Dedifferentiated amniotic fluid mesenchymal stem cell (primary cell): ENCODE results near the gene NSD2.
"Not testable (repeated sequence)": the region's sequence is repeated elsewhere in the genome, so short reads cannot be mapped to it uniquely, and the experiment has no call there.

ENCODE experiments used
- DNase-seq: peaks from one replicate; pipeline ENCODE4 v3.0.0-alpha.2; 2016; ENCODE audit errors: extremely low spot score

The NSD2 gene

DNA sequence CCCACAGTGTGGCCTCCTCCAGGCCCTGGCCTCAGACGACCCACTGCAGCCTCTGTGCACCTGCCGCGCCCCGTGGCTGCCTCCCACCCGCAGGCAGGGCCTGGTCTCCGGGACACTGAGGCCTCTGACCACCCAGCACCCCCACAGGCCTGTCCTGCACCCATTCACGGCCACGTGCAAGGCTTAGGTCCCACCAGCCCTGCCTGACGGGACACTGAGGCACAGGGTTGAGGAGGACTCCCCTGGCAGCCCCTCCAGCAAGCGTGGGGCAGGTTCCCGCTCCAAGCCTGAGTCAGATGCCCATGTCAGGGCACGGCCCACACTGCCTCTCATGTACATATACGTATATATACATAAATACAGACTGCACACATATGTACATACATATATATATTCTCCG, 114.1 kb downstream of the NSD2 start:
- DNase-seq: no peak

DNA sequence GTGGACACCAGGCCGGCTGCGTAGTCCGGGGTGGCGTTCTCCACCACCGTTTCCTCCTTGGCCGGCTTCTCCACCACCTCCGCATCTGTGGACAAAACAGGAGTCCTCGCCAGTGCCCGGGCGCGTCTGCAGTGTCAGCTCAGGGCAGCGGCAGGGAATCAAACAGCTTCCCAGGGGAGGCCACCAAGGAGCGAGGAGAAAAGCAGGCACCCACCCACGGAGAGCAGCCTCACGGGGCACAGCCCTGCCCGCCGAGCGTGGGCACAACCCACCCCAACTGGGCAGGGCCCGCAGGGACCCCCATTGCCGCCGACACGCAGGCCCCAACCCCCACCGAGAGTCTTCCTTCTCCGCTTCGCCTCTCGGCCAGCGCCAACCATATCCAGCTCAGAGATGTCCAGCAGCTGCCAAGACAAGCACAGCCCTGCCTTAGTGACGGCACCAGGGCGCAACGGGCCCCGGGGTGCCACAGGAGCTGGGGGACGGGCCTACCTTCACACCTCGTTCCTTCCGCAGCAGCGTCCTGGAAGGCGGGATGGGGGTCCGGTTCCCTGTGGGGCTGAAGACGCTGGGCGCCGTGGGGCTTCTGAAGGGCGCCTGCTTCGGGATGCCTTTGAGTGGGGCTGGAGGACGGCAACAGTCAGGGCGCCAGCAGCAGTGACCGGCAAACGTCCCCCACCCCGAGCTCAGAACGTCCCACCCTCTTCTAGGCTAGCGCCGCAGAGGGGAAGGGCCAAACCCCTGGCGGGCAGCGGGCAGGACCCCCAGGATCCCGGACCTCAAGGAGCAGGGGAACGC, 114.8 kb downstream of the NSD2 start:
- DNase-seq: no peak

DNA sequence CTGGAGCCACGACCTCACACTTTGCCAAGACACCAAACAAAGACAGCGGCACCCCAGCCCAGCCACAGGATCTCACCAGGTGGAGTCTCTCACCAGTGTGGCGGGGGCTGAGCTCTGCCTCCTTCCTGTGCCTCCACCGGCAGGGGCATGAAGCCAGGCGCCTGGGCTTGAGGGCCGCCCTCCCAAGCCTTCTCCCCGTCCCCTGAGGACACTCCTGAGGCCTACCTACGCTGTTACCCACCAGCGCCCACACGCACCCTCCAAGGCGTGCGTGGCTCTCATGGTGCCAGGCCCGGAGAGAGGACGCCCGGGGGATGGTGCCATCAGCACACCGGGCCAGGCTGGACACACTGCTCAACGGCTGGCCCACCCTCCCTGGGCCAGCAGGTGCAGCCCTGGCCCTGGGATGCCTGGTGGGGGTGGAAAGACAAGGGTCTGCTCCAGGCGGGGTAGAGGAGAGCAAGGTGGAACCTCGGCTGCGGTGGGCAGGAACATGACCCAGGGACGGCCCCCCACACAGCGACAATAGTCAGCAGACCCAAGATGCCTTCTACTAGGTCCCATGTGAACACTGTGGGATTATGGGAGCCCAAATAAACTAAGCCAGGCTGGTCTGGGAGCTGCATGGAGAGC, 115.5 kb downstream of the NSD2 start:
- DNase-seq: no peak

DNA sequence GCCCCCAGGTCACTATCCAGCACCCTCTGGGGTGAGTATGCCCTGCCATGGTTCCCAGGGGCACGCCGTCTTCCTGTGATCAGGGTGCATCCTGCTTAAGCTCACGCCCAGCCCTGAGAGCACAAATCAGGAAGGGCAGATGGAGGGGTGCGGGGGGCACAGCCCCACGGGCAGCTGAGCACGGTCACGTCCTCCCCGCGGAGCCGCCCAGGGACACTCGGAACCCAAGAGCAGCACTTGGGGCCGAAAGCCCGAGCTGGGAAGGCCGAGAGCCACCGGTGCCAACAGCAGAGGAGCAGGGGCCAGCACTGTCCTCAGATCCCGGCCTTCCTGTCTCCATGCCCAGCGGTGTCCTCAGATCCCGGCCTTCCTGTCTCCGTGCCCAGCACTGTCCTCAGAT, 116.1 kb downstream of the NSD2 start:
- no peak for DNase-seq

DNA sequence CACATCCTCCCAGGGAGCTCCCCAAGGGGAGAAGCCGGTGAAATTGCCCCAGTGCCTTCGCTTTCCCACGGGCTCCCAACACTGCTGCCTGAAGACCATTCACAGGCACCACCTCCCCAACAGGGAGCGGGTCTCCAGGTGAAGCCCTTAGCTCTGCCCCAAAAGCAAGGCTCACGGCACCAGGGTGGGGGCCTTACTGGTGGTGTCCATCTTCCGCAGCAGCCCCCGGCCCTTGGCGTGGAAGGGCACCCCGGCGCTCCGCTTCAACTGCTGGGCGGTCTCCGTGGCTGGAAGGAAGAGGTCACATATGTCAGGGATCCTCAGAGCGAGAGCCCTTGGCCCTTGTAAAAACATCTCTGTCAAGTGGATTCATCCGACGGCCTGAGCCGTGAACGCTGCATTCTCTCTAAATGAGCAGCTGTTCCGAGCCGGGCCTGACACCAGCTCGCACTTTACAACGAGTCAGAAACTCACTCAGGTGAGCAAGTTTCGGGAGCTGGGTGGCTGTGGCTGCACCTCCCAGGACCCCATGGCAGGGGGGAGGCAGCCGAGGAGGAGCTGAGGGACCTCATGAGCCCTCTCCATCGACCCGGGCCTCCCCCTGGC, 116.6 kb downstream of the NSD2 start:
- DNase-seq: no peak

DNA sequence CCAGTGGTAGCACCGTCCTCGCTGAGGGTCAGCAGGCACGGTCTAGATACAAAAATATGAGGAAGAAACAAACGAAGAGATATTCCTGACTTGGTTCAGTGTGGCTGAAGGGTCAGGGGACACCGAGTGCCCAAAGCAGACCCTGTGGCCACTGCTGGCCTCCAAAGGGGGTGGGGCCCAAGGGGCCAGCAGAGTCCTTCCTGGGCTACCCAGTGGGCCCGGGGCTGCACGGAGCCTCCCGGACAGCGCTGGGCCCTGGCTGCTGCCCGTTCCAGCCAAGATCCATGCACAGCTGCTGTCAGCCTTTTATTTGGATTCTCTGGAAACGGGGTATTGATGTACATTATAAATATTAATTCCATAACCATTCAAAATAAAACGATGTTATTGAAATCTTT, 117.1 kb downstream of the NSD2 start:
- DNase-seq: no peak

DNA sequence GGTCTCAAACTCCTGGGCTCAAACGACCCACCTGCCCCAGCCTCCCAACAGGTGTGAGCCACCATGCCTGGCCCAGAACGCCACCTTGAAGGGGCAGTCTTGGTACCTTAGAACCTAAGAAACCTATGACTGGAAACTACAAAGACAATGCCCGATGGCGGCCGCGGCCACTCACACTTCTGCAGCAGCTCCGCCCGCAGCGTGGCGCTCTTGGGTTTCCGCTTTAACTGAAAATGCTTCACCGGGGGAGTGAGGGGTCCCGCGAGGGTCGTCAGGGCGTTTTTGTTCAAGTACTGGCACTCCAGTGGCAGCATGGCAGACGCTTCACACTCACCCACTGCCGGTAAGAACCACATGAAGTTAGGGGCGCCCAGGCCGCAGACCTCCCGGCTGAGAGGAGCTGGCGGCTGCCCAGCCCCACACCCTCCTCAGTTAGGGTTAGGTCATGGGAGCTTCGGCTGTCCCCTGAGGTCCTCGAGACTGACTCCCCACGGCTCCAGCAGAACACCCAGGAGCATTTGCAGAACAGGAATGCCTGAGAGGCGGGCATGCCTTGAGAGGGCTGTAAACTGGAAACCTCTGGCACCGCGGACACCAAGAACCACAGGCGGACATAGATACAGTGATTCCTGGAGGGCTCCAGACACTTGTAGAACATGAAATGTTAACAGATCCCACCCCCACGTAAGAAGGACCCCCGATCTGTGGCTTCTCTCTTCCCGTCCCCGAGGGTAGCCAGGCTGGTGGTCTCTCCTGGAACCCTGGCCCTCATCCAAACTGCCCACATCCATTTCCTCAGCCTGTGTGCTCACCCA, 118.5 kb downstream of the NSD2 start:
- DNase-seq: no peak

DNA sequence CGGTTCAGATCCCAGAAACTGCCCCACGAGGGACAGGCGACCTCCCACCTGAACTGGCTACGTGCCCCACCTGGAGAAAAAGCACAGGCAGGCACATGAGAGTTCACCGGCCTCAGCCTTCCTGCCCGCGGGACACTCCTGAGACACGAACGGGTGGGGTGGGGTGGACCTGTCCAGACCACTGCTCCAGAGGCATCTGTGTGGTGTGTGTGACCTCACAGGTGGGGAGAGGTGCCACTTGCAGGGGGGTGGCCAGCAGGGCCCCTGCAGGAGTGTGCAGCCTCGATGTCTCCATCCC, 119.1 kb downstream of the NSD2 start:
- DNase-seq: no peak

DNA sequence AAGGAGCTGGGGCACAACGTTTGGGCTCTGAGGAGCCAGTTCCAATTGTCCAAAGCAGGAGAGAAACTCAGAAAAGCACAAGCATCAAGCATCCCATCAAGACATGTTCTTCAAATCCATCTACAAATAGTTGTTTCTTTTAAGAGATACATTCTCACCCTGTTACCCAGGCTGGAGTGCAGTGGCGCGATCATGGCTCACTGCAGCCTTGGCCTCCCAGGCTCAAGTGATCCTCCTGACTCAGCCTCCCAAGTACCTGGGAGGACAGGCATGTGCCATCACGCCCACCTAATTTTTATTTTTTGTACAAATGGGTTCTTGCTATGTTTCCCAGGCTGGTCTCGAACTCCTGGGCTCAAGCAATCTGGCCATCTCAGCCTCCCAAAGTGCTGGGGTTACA, 119.5 kb downstream of the NSD2 start:
- no peak for DNase-seq

DNA sequence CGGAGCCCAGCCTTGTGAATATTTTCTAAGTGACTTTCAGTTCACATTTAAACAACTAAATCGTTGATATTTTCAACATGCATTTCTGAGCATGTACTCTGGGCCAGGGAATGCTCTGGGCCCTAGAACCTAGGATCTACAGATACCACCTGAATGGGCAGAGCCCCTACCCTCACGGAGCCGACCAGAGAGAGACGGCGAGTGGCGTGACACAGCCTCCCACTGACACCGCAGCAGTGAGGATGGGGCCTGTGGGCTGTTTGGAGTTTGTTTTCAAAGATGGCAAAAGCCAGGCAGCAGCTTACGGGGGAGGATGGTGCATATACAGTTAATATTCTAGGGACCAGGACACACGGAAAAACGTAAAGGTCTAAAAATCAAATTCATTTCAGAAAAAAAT, 119.9 kb downstream of the NSD2 start:
- no peak for DNase-seq

DNA sequence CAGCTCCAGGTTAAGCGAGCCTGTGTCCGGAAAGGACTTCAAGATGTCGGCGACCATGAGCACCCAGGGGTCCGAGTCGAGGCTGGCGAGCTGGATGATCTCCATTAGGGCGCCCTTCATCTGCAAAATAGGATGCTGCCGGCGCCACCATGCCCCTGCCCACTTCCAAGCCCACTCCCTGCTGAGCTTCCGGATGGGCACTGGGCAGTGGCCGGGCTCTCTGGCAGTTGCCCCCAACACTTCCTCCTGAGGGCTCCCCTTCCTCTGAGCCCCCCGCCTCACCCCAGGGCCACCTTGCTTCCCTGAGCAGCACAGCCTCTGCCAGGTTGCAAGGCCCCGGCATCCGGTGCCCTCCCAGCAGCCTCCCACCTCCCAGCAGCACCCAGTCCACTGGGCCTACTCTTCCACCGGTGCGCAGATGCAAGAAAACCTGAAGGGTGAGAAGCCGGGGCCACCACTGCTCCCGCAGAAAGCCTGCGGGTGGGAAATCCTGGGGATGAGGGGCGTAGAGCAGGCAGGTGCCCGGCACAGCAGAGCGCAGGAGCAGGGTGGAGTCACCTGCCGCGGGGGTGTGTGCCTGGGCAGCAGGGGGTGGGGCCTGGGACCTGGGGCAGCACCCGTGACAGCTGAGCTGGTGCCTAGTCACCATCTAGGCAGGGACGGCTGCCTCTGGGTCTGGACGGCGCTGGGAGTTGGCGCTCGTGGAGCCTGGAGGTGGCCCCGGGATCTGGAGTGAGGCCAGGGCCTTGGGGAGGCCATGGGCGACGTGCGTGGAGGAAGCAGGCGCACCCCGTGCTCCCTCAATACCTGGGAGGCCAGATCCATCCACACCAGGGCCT, 120.6 kb downstream of the NSD2 start:
- no peak for DNase-seq

DNA sequence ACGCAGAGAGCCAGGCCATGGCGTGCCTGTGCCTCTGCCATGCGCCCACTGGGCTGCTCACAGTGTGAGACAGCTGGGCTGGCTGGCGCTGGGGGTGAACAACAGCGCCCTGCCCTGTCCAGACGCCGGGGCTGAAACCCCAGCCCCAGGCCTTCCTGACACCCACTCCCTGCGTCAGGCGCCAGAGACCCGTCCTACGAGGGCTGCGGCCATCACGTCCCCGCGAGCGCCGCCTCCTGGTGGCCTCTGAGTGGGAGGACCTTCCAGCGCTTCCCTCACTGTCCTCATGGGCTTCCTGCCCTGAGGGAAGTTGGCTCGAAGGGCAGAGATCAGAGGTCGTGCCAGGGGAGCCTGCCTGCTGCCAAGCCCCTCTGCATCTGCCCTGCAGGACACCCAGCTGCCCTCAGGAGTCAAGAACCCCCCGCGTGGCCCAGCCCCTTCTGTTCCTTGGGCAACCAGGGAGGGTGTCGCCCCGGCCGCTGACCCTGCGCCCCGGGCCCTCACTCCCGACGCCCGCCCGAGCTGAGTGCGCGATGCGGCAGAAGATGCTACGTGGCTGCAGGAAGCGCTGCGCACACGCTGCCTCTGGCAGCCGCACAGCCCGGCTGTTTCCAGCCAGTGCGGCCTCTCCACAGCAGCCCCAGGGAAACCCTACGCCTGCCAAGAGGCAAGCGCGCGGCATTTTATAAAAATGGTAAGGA, 121.4 kb downstream of the NSD2 start:
- no peak for DNase-seq

DNA sequence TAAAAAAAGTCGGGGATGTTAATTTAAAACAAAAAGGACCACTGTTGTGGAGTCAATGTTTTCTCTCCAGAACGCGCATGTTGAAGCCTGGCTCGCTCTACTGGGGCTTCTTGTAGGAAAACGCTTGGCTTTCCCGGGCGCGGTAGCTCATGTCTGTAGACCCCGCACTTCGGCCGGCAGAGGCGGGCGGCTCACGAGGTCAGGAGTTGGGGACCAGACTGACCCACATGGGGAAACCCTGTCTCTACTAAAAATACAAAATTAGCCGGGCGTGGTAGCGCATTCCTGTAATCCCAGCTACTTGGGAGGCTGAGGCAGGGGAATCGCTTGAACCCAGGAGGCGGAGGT, 122.0 kb downstream of the NSD2 start:
- DNase-seq: no peak

DNA sequence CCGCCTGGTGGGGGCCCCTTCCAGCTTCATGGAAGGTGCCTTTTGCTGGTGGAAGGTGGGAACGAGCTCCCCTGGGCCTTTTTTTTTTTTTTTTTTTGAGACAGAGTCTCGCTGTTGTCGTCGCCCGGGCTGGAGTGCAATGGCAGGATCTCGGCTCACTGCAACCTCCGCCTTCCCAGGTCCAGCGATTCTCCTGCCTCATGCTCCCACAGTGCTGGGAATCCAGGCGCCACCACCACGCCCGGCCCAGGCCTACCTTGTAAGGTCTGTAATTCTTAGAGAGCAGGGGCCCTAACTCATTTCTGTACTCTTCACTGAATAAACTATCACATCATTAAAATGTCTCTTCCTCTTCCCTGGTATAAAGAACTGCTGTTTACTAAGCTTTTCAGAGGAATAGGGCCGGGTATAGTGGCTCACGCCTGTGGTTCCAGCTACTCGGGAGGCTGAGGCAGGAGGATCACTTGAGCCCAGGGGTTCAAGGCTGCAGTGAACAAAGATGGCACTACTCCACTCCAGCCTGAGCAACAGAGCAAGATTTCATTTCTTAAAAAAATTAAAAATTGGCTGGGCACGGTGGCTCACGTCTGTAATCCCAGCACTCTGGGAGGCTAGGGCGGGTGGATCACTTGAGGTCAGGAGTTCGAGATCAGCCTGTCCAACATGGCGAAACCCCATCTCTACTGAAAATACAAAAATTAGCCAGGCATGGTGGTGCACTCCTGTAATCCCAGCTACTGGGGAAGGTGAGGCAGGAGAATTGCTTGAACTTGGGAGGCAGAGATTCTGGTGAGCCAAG, 122.7 kb downstream of the NSD2 start:
- DNase-seq: not testable (repeated sequence)

DNA sequence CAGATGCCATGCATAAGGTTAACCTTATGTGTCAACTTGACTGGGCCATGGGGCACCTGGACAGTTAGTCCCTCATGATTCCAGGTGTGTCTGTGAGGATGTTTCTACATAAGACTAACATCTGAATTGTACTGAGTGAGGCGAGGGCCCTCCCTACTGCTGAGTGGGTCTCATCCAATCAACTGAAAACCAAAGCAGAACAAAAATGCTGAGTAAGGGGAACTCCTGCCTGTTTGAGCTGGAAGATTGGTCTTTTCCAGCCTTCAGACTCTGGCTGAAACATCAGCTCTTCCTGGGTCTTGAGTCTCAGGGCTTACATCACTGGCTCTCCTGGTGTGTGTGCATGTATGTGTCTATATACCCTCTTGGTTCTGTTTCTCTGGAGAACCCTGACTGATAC, 123.7 kb downstream of the NSD2 start:
- DNase-seq: no peak

DNA sequence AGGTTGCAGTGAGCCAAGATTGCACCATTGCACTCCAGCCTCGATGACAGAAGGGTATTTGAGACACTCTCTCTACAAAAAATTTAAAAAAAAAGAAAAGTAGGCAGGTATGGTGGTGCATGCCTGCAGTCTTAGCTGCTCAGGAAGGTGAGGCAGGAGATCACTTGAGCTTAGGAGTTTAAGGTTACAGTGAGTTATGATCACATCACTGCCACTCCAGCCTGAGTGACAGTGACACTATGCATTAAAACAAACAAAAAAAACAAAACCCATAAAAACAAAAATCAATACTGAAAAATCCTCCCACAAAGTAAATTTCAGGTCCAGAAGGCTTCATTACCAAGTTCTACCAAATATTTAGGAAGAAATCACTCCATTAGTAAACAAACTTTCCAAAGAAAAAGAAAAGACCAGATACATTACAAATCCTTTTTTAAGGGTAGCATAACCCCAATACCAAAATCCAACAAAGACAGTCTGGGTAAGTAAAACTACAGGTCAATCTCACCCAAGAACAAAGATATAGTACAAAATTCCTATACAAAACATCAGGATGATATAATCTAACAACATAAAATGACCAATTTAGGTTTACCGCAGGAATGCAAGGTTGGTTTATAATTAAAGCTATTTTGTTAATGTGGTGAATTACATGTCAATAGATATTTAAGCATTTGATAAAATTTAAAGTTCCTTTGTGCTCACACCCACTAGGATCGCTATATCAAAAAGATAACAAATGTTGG, 125.8 kb downstream of the NSD2 start:
- no peak for DNase-seq

DNA sequence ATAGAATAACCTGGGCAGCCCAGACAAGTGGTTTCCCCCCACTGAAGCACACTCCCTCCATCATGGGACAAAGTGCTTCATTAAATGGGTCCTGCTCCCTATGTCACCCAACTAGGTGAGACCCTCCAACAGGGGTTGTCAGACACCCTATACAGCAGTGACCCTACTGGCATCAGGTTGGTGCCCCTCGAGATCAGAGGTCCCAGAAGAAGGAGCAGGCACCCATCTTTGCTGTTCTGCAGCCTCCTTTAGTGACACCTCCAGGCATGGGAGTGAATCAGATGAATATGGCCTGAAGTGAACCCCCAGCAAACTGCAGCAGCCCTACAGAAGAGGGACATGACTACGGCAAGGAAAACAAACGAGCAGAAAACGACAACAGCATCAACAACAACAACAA, 126.5 kb downstream of the NSD2 start:
- no peak for DNase-seq

DNA sequence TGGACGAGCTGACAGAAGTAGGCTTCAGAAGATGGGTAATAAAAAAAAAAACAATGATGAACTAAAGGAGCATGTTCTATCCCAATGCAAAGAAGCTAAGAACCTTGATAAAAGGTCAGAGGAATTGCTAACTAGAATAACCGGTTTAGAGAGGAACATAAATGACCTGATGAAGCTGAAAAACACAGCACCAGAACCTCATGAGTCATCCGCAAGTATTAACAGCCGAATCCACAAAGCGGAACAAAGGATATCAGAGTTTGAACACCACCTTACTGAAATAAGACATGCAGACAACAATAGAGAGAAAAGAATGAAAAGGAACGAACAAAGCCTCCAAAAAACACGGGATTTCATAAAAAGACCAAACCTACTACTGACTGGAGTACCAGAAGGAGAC, 127.1 kb downstream of the NSD2 start:
- DNase-seq: no peak

DNA sequence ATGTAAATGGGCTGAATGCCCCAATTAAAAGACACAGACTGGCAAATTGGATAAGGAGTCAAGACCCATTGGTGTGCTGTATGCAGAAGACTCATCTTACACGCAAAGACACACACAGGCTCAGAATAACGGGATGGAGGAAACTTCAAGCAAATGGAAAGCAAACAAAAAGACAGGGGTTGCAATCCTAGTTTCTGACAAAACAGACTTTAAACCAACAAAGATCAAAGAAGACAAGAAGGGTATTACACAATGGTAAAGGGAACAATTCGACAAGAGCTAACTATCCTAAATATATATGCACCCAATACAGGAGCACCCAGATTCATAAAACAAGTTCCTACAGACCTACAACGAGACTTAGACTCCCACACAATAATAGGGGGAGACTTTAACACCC, 128.1 kb downstream of the NSD2 start:
- DNase-seq: not testable (repeated sequence)

DNA sequence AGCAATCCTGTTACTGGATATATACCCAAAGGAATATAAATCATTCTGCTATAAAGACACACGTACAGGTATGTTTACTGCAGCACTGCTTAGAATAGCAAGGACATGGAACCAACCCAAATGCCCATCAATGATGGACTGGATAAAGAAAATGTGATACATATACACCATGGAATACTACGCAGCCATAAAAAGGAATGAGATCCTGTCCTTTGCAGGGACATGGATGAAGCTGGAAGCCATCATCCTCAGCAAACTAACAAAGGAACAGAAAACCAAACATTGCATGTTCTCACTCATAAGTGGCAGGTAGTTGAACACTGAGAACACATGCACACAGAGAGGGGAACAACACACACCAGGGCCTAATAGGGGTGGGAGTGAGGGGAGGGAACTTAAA, 132.2 kb downstream of the NSD2 start:
- not testable (repeated sequence) for DNase-seq
